Mesendoderm (in vitro differentiated cells): ENCODE data around the gene SAMM50.

ENCODE experiments used
- DNase-seq: peaks from one replicate; pipeline ENCODE4 v3.0.0; 2013
- H2AK5ac ChIP-seq: 2 replicates; pipeline ENCODE4 v1.6.1; 2013; ENCODE audit warnings: low read length, inconsistent platforms
- H2BK120ac ChIP-seq: 2 replicates; pipeline ENCODE4 v1.6.1; 2013; ENCODE audit warnings: low read depth, mild to moderate bottlenecking, low read length, moderate library complexity, mixed read lengths
- H2BK15ac ChIP-seq: replicated peaks from 2 replicates; pipeline ENCODE4 v1.6.1; 2013; ENCODE audit warnings: low read depth, mild to moderate bottlenecking, moderate library complexity
- H2BK5ac ChIP-seq: 2 replicates; pipeline ENCODE4 v1.6.1; 2013; ENCODE audit warnings: low read length, inconsistent platforms
- H3K18ac ChIP-seq: 2 replicates; pipeline ENCODE4 v1.6.1; 2013; ENCODE audit warnings: mild to moderate bottlenecking, low read length, mixed read lengths
- H3K23ac ChIP-seq: one replicate; pipeline ENCODE4 v1.6.1; 2013; ENCODE audit warnings: low read length
- H3K27ac ChIP-seq: 2 replicates; pipeline ENCODE4 v1.5.1; 2013; ENCODE audit warnings: low read depth, mild to moderate bottlenecking, inconsistent platforms, low read length, moderate library complexity
- H3K27me3 ChIP-seq: 2 replicates; pipeline ENCODE4 v1.6.1; 2013; ENCODE audit warnings: low read length, control low read depth, mild to moderate bottlenecking, inconsistent platforms; ENCODE audit not compliant: insufficient read depth, poor library complexity
- H3K36me3 ChIP-seq: 2 replicates; pipeline ENCODE4 v1.6.1; 2013; ENCODE audit warnings: low read length, inconsistent platforms; ENCODE audit not compliant: control insufficient read depth, insufficient read depth
- H3K4ac ChIP-seq: one replicate; pipeline ENCODE4 v1.6.1; 2013; ENCODE audit warnings: low read depth, mild to moderate bottlenecking, low read length, moderate library complexity
- H3K4me1 ChIP-seq: 2 replicates; pipeline ENCODE4 v1.6.1; 2013; ENCODE audit warnings: low read depth, low read length, inconsistent platforms; ENCODE audit not compliant: control insufficient read depth
- H3K4me2 ChIP-seq: 2 replicates; pipeline ENCODE4 v1.6.1; 2013; ENCODE audit warnings: low read length
- H3K4me3 ChIP-seq: 2 replicates; pipeline ENCODE4 v1.5.1; 2013; ENCODE audit warnings: mild to moderate bottlenecking, low read length
- H3K56ac ChIP-seq: one replicate; pipeline ENCODE4 v1.6.1; 2013; ENCODE audit warnings: low read length
- H3K79me1 ChIP-seq: 2 replicates; pipeline ENCODE4 v1.6.1; 2013; ENCODE audit warnings: low read length, inconsistent platforms
- H3K79me2 ChIP-seq: 2 replicates; pipeline ENCODE4 v1.6.1; 2013; ENCODE audit warnings: mild to moderate bottlenecking, low read length; ENCODE audit not compliant: control insufficient read depth, insufficient read depth
- H3K9ac ChIP-seq: 2 replicates; pipeline ENCODE4 v1.6.1; 2013; ENCODE audit warnings: low read length, inconsistent platforms
- H4K5ac ChIP-seq: one replicate; pipeline ENCODE4 v1.6.1; 2013; ENCODE audit warnings: low read length
- H4K8ac ChIP-seq: one replicate; pipeline ENCODE4 v1.6.1; 2013; ENCODE audit warnings: low read depth, mild to moderate bottlenecking, control low read depth, low read length, moderate library complexity
- WGBS: extraction: QIAGEN DNeasy Blood & Tissue Kit; methylation state at CpG from one replicate; pipeline ENCODE4 v1.1.7; 2013; ENCODE audit warnings: low lambda C conversion rate, missing lambda C conversion rate; ENCODE audit not compliant: insufficient coverage; ENCODE audit errors: extremely low coverage; 5-methylcytosine and 5-hydroxymethylcytosine counted together

The SAMM50 gene

GRCh38 chr22:43946384-43946667 lies 8.9 kb upstream of the SAMM50 start:
- Histone ChIP-seq H4K5ac (no peak overlapping the region), H3K4me3 (no peak overlapping the region), H2BK120ac (no peak overlapping the region), H3K23ac (no peak overlapping the region), H3K18ac (no peak overlapping the region), H3K9ac (no peak overlapping the region), H2BK5ac (no peak overlapping the region), H3K4me2 (no peak overlapping the region), H2AK5ac (no peak overlapping the region), H3K4me1 (no peaks in the 10 kb centered on the region), H3K27me3 (no peaks in the 10 kb centered on the region), H3K79me2 (no peaks in the 10 kb centered on the region), H3K79me1 (no peaks in the 10 kb centered on the region), H2BK15ac (no peak overlapping the region), H4K8ac (no peak overlapping the region), H3K56ac (no peak overlapping the region), H3K4ac (no peak overlapping the region), H3K27ac (no peak overlapping the region), H3K36me3 (peaks cover 15% of the 10 kb centered on the region)
- peak; percentile 42 for DNase-seq
- no CpG with 5 or more reads among the region's 7 CpGs for WGBS

- H3K4ac ChIP-seq: no peak overlapping the region
- no peaks in the 10 kb centered on the region for H3K4me1 ChIP-seq
- H3K18ac ChIP-seq: no peak overlapping the region
- no peak for DNase-seq
- H2BK5ac ChIP-seq: no peak overlapping the region
- no peaks in the 10 kb centered on the region for H3K27me3 ChIP-seq
- H2BK15ac ChIP-seq: no peak overlapping the region
- no peaks in the 10 kb centered on the region for H3K79me1 ChIP-seq
- peaks cover 10% of the 10 kb centered on the region for H3K36me3 ChIP-seq
- H3K27ac ChIP-seq: no peak overlapping the region
- no peaks in the 10 kb centered on the region for H3K79me2 ChIP-seq
- whole genome bisulfite sequencing: no CpG with 5 or more reads among the region's 12 CpGs
- H3K56ac ChIP-seq: no peak overlapping the region
- H4K5ac ChIP-seq: no peak overlapping the region
- no peak overlapping the region for H3K9ac ChIP-seq
- no peak overlapping the region for H4K8ac ChIP-seq
- no peak overlapping the region for H2AK5ac ChIP-seq
- no peak overlapping the region for H2BK120ac ChIP-seq
- no peak overlapping the region for H3K4me3 ChIP-seq
- no peak overlapping the region for H3K23ac ChIP-seq
- no peak overlapping the region for H3K4me2 ChIP-seq
Observed at GRCh38 chr22:43948836-43949406, 6.3 kb upstream of the SAMM50 start.

- peaks cover 4% of the 10 kb centered on the region for H3K79me1 ChIP-seq
- H3K36me3 ChIP-seq: peaks cover 5% of the 10 kb centered on the region
- no peak overlapping the region for H3K4ac ChIP-seq
- H3K9ac ChIP-seq: no peak overlapping the region
- H3K18ac ChIP-seq: no peak overlapping the region
- peaks cover 6% of the 10 kb centered on the region for H3K79me2 ChIP-seq
- H2BK120ac ChIP-seq: no peak overlapping the region
- H2BK5ac ChIP-seq: no peak overlapping the region
- H2AK5ac ChIP-seq: no peak overlapping the region
- no peak overlapping the region for H3K4me2 ChIP-seq
- H3K4me3 ChIP-seq: no peak overlapping the region
- DNase-seq: no peak
- H3K23ac ChIP-seq: no peak overlapping the region
- H4K8ac ChIP-seq: no peak overlapping the region
- no peaks in the 10 kb centered on the region for H3K27me3 ChIP-seq
- WGBS: no CpG with 5 or more reads among the region's 5 CpGs
- no peak overlapping the region for H3K27ac ChIP-seq
- peaks cover 4% of the 10 kb centered on the region for H3K4me1 ChIP-seq
- H3K56ac ChIP-seq: no peak overlapping the region
- no peak overlapping the region for H4K5ac ChIP-seq
- no peak overlapping the region for H2BK15ac ChIP-seq
Observed at GRCh38 chr22:43951391-43951790, 3.9 kb upstream of the SAMM50 start.

- Histone ChIP-seq H3K27me3 (no peaks in the 10 kb centered on the region), H2AK5ac (no peak overlapping the region), H3K4ac (no peak overlapping the region), H2BK120ac (no peak overlapping the region), H3K4me1 (peaks cover 4% of the 10 kb centered on the region), H3K79me2 (peaks cover 11% of the 10 kb centered on the region), H3K23ac (no peak overlapping the region), H3K9ac (no peak overlapping the region), H4K5ac (no peak overlapping the region), H3K36me3 (peaks cover 3% of the 10 kb centered on the region), H3K27ac (no peak overlapping the region), H2BK5ac (no peak overlapping the region), H3K4me3 (no peak overlapping the region), H3K4me2 (no peak overlapping the region), H3K56ac (no peak overlapping the region), H2BK15ac (no peak overlapping the region), H4K8ac (no peak overlapping the region), H3K79me1 (peaks cover 6% of the 10 kb centered on the region), H3K18ac (no peak overlapping the region)
- WGBS: no CpG with 5 or more reads among the region's 7 CpGs
- peak; percentile 2 for DNase-seq
Observed at GRCh38 chr22:43951966-43952365, 3.3 kb upstream of the SAMM50 start.

- peak; percentile 26 for DNase-seq
- H3K27ac ChIP-seq: no peak overlapping the region
Observed at GRCh38 chr22:43953988-43954785, 1.1 kb upstream of the SAMM50 start.

More at GRCh38 chr22:43953988-43954785, 1.1 kb upstream of the SAMM50 start:
- Histone ChIP-seq H2BK15ac (no peak overlapping the region), H3K56ac (peak overlapping the region; percentile 93), H3K79me1 (peaks cover 6% of the 10 kb centered on the region), H4K8ac (no peak overlapping the region), H2AK5ac (no peak overlapping the region), H2BK5ac (no peak overlapping the region), H3K9ac (peak overlapping the region; percentile 88), H3K4me3 (no peak overlapping the region), H3K4me1 (peaks cover 4% of the 10 kb centered on the region), H3K18ac (no peak overlapping the region), H3K27me3 (no peaks in the 10 kb centered on the region), H3K4me2 (peak overlapping the region; percentile 89), H3K23ac (no peak overlapping the region), H3K4ac (no peak overlapping the region), H3K79me2 (peaks cover 13% of the 10 kb centered on the region), H3K36me3 (no peaks in the 10 kb centered on the region), H2BK120ac (no peak overlapping the region), H4K5ac (no peak overlapping the region)
- WGBS: no CpG with 5 or more reads among the region's 7 CpGs
